Measurements from ENCODE around the gene ZPBP2. TPM values are rescaled to one million over a fixed set of nuclear protein-coding genes. Genes with fewer than 3 reads are reported as not detected.

ZPBP2 gene
- total and polyA plus RNA-seq, 9 of the 15 experiments (the other 6 are each of a cell fraction or from before 2014, with no cell fraction given): not detected

DNA sequence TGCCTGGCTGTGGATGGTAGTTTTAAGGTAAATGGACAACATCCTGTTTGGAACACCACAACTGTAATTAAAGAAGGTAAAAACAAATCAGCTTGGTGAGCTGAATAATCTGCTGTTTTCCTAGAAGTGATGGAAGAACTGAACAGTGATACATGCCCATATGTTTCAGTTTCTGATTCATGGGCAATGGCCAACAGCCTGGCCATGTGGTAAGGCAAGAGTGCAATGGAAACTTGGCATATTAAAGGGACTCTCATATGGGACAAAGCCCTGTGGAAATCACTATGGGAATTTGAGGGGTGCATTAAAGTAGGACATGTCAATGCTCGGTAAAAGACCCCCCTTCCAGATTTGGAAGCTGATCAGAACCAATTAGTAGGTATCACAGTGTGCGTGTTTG is 41.7 kb upstream of the ZPBP2 start:
- WGBS (ENCODE audit: insufficient coverage, low coverage, missing lambda C conversion rate): 5% methylated on average over 2 of the region's 2 CpGs
- Histone ChIP-seq H2AFZ (ENCODE audit: low read depth, low read length) (no peak overlapping the region), H3K27me3 (ENCODE audit: control insufficient read depth in 2 of 2, insufficient read depth in 2 of 2, low read length in 2 of 2) (peaks cover 7 to 15% of the 10 kb centered on the region in 2 experiments; a peak in 3 of 5 replicates), H3K4me1 (replicated peaks in 1 of 2; ENCODE audit: control insufficient read depth in 2 of 2, insufficient read depth in 2 of 2, low read length in 2 of 2) (no peaks in the 10 kb centered on the region), H3K4me3 (no peak overlapping the region), H3K9ac (ENCODE audit: insufficient read depth in 1 of 2, low read depth in 2 of 2, low read length in 2 of 2) (no peak overlapping the region), H3K4me2 (ENCODE audit: insufficient read depth, low read length) (no peak overlapping the region), H3K36me3 (ENCODE audit: control insufficient read depth, insufficient read depth, low read length) (no peaks in the 10 kb centered on the region), H3K9me3 (replicated peaks; ENCODE audit: control insufficient read depth, insufficient read depth, low read depth, low read length) (peaks cover 10% of the 10 kb centered on the region), H3K27ac (ENCODE audit: extremely low read depth, low read depth, low read length) (no peak overlapping the region), H3K9me1 (ENCODE audit: control insufficient read depth, insufficient read depth, low read length) (no peaks in the 10 kb centered on the region), H4K20me1 (replicated peaks; ENCODE audit: control insufficient read depth, insufficient read depth, low read length) (no peaks in the 10 kb centered on the region), H3K79me2 (ENCODE audit: control insufficient read depth, insufficient read depth, low read length) (no peaks in the 10 kb centered on the region)
- FAIRE-seq (no peak), ATAC-seq (no peak), DNase-seq (ENCODE audit: extremely low read depth in 1 of 4, low spot score in 3 of 4) (no peak)
- ChIA-PET CTCF (ENCODE audit: low intra/inter-chr PET ratio) (no interaction called here), POLR2A (no interaction called here)
- intact Hi-C loops (cut with micrococcal nuclease): no loop called here
- in situ Hi-C loops (cut with MboI): no loop called here
- no TSS peak for BruUV-seq (replicated peaks)
- TF ChIP-seq DPF2 (IDR thresholded peaks at IDR 0.05) (no peak), BACH1 (tag; IDR thresholded peaks at IDR 0.05) (no peak), PURB (CRISPR knock-in tag; IDR thresholded peaks at IDR 0.05; ENCODE audit: low read depth) (no peak), E2F6 (IDR thresholded peaks at IDR 0.05; ENCODE audit: borderline replicate concordance in 1 of 2, extremely low read depth in 1 of 2, insufficient read depth in 1 of 2, insufficient read length in 1 of 2, low read depth in 1 of 2, low read length in 1 of 2, poor library complexity in 1 of 2, severe bottlenecking in 1 of 2) (no peak), HIVEP1 (CRISPR knock-in tag; IDR thresholded peaks at IDR 0.05) (no peak), ZNF121 (CRISPR knock-in tag; conservative IDR thresholded peaks at IDR 0.05) (no peak), TAF7 (tag; IDR thresholded peaks at IDR 0.05) (no peak), PRMT5 (CRISPR knock-in tag; IDR thresholded peaks at IDR 0.05) (no peak), MIER1 (IDR thresholded peaks at IDR 0.05; ENCODE audit: low read depth) (no peak), PATZ1 (CRISPR knock-in tag; IDR thresholded peaks at IDR 0.05; ENCODE audit: borderline replicate concordance) (no peak)
- TF ChIP-seq, protein P1, sequence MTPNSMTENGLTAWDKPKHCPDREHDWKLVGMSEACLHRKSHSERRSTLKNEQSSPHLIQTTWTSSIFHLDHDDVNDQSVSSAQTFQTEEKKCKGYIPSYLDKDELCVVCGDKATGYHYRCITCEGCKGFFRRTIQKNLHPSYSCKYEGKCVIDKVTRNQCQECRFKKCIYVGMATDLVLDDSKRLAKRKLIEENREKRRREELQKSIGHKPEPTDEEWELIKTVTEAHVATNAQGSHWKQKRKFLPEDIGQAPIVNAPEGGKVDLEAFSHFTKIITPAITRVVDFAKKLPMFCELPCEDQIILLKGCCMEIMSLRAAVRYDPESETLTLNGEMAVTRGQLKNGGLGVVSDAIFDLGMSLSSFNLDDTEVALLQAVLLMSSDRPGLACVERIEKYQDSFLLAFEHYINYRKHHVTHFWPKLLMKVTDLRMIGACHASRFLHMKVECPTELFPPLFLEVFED (CRISPR knock-in tag; conservative IDR thresholded peaks at IDR 0.05): no peak
- TF ChIP-seq, protein P2, sequence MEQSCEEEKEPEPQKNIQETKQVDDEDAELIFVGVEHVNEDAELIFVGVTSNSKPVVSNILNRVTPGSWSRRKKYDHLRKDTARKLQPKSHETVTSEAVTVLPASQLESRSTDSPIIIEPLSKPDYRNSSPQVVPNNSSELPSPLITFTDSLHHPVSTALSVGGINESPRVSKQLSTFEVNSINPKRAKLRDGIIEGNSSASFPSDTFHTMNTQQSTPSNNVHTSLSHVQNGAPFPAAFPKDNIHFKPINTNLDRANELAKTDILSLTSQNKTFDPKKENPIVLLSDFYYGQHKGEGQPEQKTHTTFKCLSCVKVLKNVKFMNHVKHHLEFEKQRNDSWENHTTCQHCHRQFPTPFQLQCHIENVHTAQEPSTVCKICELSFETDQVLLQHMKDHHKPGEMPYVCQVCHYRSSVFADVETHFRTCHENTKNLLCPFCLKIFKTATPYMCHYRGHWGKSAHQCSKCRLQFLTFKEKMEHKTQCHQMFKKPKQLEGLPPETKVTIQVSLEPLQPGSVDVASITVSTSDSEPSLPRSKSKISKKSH (CRISPR knock-in tag; IDR thresholded peaks at IDR 0.05): no peak
- TF ChIP-seq, protein P3, sequence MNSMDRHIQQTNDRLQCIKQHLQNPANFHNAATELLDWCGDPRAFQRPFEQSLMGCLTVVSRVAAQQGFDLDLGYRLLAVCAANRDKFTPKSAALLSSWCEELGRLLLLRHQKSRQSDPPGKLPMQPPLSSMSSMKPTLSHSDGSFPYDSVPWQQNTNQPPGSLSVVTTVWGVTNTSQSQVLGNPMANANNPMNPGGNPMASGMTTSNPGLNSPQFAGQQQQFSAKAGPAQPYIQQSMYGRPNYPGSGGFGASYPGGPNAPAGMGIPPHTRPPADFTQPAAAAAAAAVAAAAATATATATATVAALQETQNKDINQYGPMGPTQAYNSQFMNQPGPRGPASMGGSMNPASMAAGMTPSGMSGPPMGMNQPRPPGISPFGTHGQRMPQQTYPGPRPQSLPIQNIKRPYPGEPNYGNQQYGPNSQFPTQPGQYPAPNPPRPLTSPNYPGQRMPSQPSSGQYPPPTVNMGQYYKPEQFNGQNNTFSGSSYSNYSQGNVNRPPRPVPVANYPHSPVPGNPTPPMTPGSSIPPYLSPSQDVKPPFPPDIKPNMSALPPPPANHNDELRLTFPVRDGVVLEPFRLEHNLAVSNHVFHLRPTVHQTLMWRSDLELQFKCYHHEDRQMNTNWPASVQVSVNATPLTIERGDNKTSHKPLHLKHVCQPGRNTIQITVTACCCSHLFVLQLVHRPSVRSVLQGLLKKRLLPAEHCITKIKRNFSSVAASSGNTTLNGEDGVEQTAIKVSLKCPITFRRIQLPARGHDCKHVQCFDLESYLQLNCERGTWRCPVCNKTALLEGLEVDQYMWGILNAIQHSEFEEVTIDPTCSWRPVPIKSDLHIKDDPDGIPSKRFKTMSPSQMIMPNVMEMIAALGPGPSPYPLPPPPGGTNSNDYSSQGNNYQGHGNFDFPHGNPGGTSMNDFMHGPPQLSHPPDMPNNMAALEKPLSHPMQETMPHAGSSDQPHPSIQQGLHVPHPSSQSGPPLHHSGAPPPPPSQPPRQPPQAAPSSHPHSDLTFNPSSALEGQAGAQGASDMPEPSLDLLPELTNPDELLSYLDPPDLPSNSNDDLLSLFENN (IDR thresholded peaks at IDR 0.05; ENCODE audit: low read depth in 2 of 2, low read length in 2 of 2): no peak

Measured in K562 (cell line).